ENCODE results near the gene DUOX2. TPM values are rescaled to one million over a fixed set of nuclear protein-coding genes. Genes with fewer than 3 reads are reported as not detected.

Gene DUOX2
- total and polyA plus RNA-seq, 2 of the 8 experiments (the other 6 are each of a cell fraction or from before 2014, with no cell fraction given), result 0.08 TPM; not detected in 1

GRCh38 chr15:45101749-45102148, 12.2 kb downstream of the DUOX2 start:
- H2AK5ac ChIP-seq (ENCODE audit: low read depth, low read length), result 0 out of 2 replicates have a peak overlapping the region, but pooled peaks have one; percentile 79
- no peak overlapping the region for H4K8ac ChIP-seq (ENCODE audit: extremely low read depth, insufficient read depth, low read length)
- H3K56ac ChIP-seq (replicated peaks; ENCODE audit: insufficient read length, low read depth, low read length), result no peak overlapping the region
- H3K27ac ChIP-seq (ENCODE audit: low read depth, low read length), result no peak overlapping the region
- no peaks in the 10 kb centered on the region for H3K79me2 ChIP-seq (ENCODE audit: control insufficient read depth in 1 of 2, insufficient read depth in 2 of 2, low read length in 2 of 2)
- H4K91ac ChIP-seq (replicated peaks; ENCODE audit: insufficient read length, low read length), result peak overlapping the region; percentile 68
- FAIRE-seq (no peak), DNase-seq (ENCODE audit: low read depth in 1 of 2, low spot score in 2 of 2) (no peak)
- H2BK12ac ChIP-seq (ENCODE audit: low read depth, low read length), result peak overlapping the region; percentile 62; the same call in 1 of the 2 replicates
- H2BK15ac ChIP-seq (ENCODE audit: low read length), result no peak overlapping the region
- no peak overlapping the region for H3K18ac ChIP-seq (ENCODE audit: extremely low read depth, low read length)
- peak overlapping the region; percentile 41; the same call in 1 of the 2 replicates for H2BK5ac ChIP-seq (ENCODE audit: low read depth, low read length)
- ChIA-PET POLR2A (ENCODE audit: partially characterized antibody) (interaction anchor here (1.1 kb wide), 1 partner anchor 20 kb away, joined by 3 read pairs; no protein-coding TSS in a partner anchor), CTCF (ENCODE audit: partially characterized antibody) (interaction anchor here (0.7 to 2.1 kb wide), 4 partner anchors 13 to 25 kb away, joined by 3 to 8 read pairs (median 6); no protein-coding TSS in a partner anchor)
- no peak overlapping the region for H3K23ac ChIP-seq (ENCODE audit: insufficient read length)
- WGBS, 2 experiments (ENCODE audit: extremely low coverage in 1 of 2, insufficient coverage in 1 of 2, insufficient read length in 1 of 2, insufficient replicate concordance in 2 of 2, low coverage in 1 of 2, low lambda C conversion rate in 2 of 2, missing lambda C conversion rate in 1 of 2), result 91% methylated on average over 12 of the region's 12 CpGs; no CpG with 5 or more reads in 1 of the 2 experiments
- H4K5ac ChIP-seq (ENCODE audit: insufficient read length, low read depth, low read length), result no peak overlapping the region
- H3K79me1 ChIP-seq (ENCODE audit: low read depth, low read length), result no peaks in the 10 kb centered on the region
- no peak overlapping the region for H3K4me3 ChIP-seq (ENCODE audit: extremely low read depth in 1 of 4, insufficient read depth in 2 of 4, low read depth in 3 of 4, low read length in 4 of 4)
- H2BK120ac ChIP-seq (replicated peaks; ENCODE audit: low read depth, low read length), result no peak overlapping the region
- H3K36me3 ChIP-seq (ENCODE audit: control insufficient read depth in 2 of 4, insufficient read depth in 4 of 4, low read length in 3 of 4), result no peaks in the 10 kb centered on the region
- H3K4ac ChIP-seq (replicated peaks; ENCODE audit: insufficient read length, low read depth, low read length), result no peak overlapping the region
- no peaks in the 10 kb centered on the region for H3K9me3 ChIP-seq (ENCODE audit: insufficient read depth in 2 of 2, low read depth in 1 of 2, low read length in 1 of 2)
- H3K9ac ChIP-seq (replicated peaks in 1 of 4; ENCODE audit: extremely low read depth in 1 of 4, low read depth in 3 of 4, low read length in 3 of 4), result no peak overlapping the region
- 0 out of 2 replicates have a peak overlapping the region, but pooled peaks have one; percentile 13 for H2BK20ac ChIP-seq (ENCODE audit: low read length)
- H2AFZ ChIP-seq (ENCODE audit: low read length), result no peak overlapping the region
- TF ChIP-seq TAF1 (IDR thresholded peaks at IDR 0.05; ENCODE audit: low read depth, low read length), result no peak
- no peaks in the 10 kb centered on the region; the same call in 1 of the 2 replicates for H3K23me2 ChIP-seq (ENCODE audit: low read depth, low read length)
- H4K20me1 ChIP-seq (replicated peaks in 1 of 2; ENCODE audit: control insufficient read depth in 1 of 2, insufficient read depth in 2 of 2, low read length in 2 of 2), result no peaks in the 10 kb centered on the region
- no peak overlapping the region for H3K14ac ChIP-seq (ENCODE audit: insufficient read length)
- H3K27me3 ChIP-seq (replicated peaks in 1 of 4; ENCODE audit: control insufficient read depth in 3 of 4, extremely low read depth in 1 of 4, insufficient read depth in 3 of 4, low read length in 3 of 4), result peaks cover 0 to 7% (median 5%) of the 10 kb centered on the region in 4 experiments; a peak in 1 of 7 replicates
- peaks cover 0 to 11% (median 8%) of the 10 kb centered on the region in 4 experiments; a peak in 5 of 7 replicates for H3K4me1 ChIP-seq (replicated peaks in 1 of 4; ENCODE audit: control insufficient read depth in 3 of 4, insufficient read depth in 4 of 4, low read length in 3 of 4)
- H3K4me2 ChIP-seq (ENCODE audit: insufficient read depth in 1 of 2, low read depth in 2 of 2, low read length in 2 of 2), result peak overlapping the region; percentile 32 to 61; a peak in 1 of 4 replicates
